Esophagus muscularis mucosa (tissue), 4 donors: ENCODE data around the gene ZNF275.

Experiments
- CTCF ChIP-seq, 3 experiments: fragments of 200-600 bp in 2 of 3; fragments of 450-650 bp in 1 of 3; sonication (generic) in 2 of 3; IDR thresholded peaks; one replicate each; pipeline ENCODE4 v1.5.1; 2017 to 2019; ENCODE audit warnings: antibody characterized with exemption in 3 of 3, mild to moderate bottlenecking in 2 of 3, moderate library complexity in 1 of 3
- EP300 ChIP-seq: sonication (generic); formaldehyde crosslinking; IDR thresholded peaks from one replicate; pipeline ENCODE4 v1.6.1; 2017; ENCODE audit warnings: antibody characterized with exemption
- POLR2A ChIP-seq: fragments of 450-650 bp; IDR thresholded peaks from one replicate; pipeline ENCODE4 v1.6.1; 2017; ENCODE audit warnings: antibody characterized with exemption, moderate library complexity, mild to moderate bottlenecking, low read depth
- POLR2AphosphoS5 ChIP-seq, 2 donors: sonication (generic); formaldehyde crosslinking; IDR thresholded peaks; one replicate each; pipeline ENCODE4 v1.6.1; 2017; ENCODE audit warnings: antibody characterized with exemption in 2 of 2

GRCh38 chrX:153361781-153362397 lies 27.9 kb downstream of the ZNF275 start:
- TF ChIP-seq CTCF (IDR thresholded peaks at IDR 0.05) (no peak), EP300 (no peak), POLR2AphosphoS5 (IDR thresholded peaks at IDR 0.05) (no peak), POLR2A (no peak)
